ENCODE results near the gene ERI3. TPM values are rescaled to one million over a fixed set of nuclear protein-coding genes. Genes with fewer than 3 reads are reported as not detected.

The ERI3 gene
- total and polyA plus RNA-seq, 2 donors from 2014 or later, result 60.4 to 126 TPM

- no peak overlapping the region for H3K9ac ChIP-seq (ENCODE audit: low read length in 3 of 3)
- no peak for TF ChIP-seq CTCF (IDR thresholded peaks at IDR 0.05; ENCODE audit: borderline replicate concordance, extremely low read depth, insufficient read depth)
- H3K4me1 ChIP-seq (ENCODE audit: control insufficient read depth in 2 of 3, insufficient read depth in 2 of 3, low read depth in 1 of 3, low read length in 3 of 3), result no peaks in the 10 kb centered on the region
- H3K36me3 ChIP-seq (ENCODE audit: control insufficient read depth in 2 of 3, insufficient read depth in 3 of 3, low read length in 3 of 3), result peaks cover 0 to 15% (median 3%) of the 10 kb centered on the region in 3 donors
- H3K27ac ChIP-seq (ENCODE audit: low read depth in 2 of 2, low read length in 2 of 2), result no peak overlapping the region
- peak in 1 of 5 donors; percentile 30 for DNase-seq
- intact Hi-C loops (cut with DNase I), result no loop called here
- FAIRE-seq, result no peak
- no peak overlapping the region for H3K4me3 ChIP-seq (ENCODE audit: low read length in 3 of 3)
- no peaks in the 10 kb centered on the region for H3K27me3 ChIP-seq (ENCODE audit: control insufficient read depth, insufficient read depth, low read length)
- H3K9me3 ChIP-seq (ENCODE audit: control insufficient read depth in 2 of 3, insufficient read depth in 1 of 3, low read length in 3 of 3), result no peaks in the 10 kb centered on the region
These were observed 105.5 kb downstream of the ERI3 start for GRCh38 chr1:44249543-44249942.

GRCh38 chr1:44246806-44247205 lies 108.3 kb downstream of the ERI3 start:
- no peak for FAIRE-seq
- Histone ChIP-seq H3K27ac (ENCODE audit: low read depth in 2 of 2, low read length in 2 of 2) (no peak overlapping the region), H3K9ac (ENCODE audit: low read length in 3 of 3) (no peak overlapping the region), H3K27me3 (ENCODE audit: control insufficient read depth, insufficient read depth, low read length) (no peaks in the 10 kb centered on the region), H3K9me3 (ENCODE audit: control insufficient read depth in 2 of 3, insufficient read depth in 1 of 3, low read length in 3 of 3) (no peaks in the 10 kb centered on the region), H3K4me1 (ENCODE audit: control insufficient read depth in 2 of 3, insufficient read depth in 2 of 3, low read depth in 1 of 3, low read length in 3 of 3) (peaks cover 0 to 3% (median 0%) of the 10 kb centered on the region in 3 donors), H3K4me3 (ENCODE audit: low read length in 3 of 3) (no peak overlapping the region), H3K36me3 (ENCODE audit: control insufficient read depth in 2 of 3, insufficient read depth in 3 of 3, low read length in 3 of 3) (peaks cover 0 to 15% (median 8%) of the 10 kb centered on the region in 3 donors)
- DNase-seq, result no peak
- intact Hi-C loops (cut with DNase I), result no loop called here
- TF ChIP-seq CTCF (IDR thresholded peaks at IDR 0.05; ENCODE audit: borderline replicate concordance, extremely low read depth, insufficient read depth), result no peak

GRCh38 chr1:44244986-44245385 lies 110.1 kb downstream of the ERI3 start:
- Histone ChIP-seq H3K36me3 (ENCODE audit: control insufficient read depth in 2 of 3, insufficient read depth in 3 of 3, low read length in 3 of 3) (peaks cover 0 to 15% (median 5%) of the 10 kb centered on the region in 3 donors), H3K9me3 (ENCODE audit: control insufficient read depth in 2 of 3, insufficient read depth in 1 of 3, low read length in 3 of 3) (no peaks in the 10 kb centered on the region), H3K9ac (ENCODE audit: low read length in 3 of 3) (no peak overlapping the region), H3K27me3 (ENCODE audit: control insufficient read depth, insufficient read depth, low read length) (no peaks in the 10 kb centered on the region), H3K4me3 (ENCODE audit: low read length in 3 of 3) (no peak overlapping the region), H3K27ac (ENCODE audit: low read depth in 2 of 2, low read length in 2 of 2) (no peak overlapping the region), H3K4me1 (ENCODE audit: control insufficient read depth in 2 of 3, insufficient read depth in 2 of 3, low read depth in 1 of 3, low read length in 3 of 3) (peaks cover 0 to 13% (median 8%) of the 10 kb centered on the region in 3 donors)
- DNase-seq (peak in 4 of 5 donors; percentile 64 to 76 (median 66)), FAIRE-seq (no peak)
- no peak for TF ChIP-seq CTCF (IDR thresholded peaks at IDR 0.05; ENCODE audit: borderline replicate concordance, extremely low read depth, insufficient read depth)
- intact Hi-C loops (cut with DNase I), result no loop called here

Data from kidney (tissue), 14 donors.